ENCODE data around the gene IDH3B.

IDH3B gene

GRCh38 chr20:2618815-2619214 lies 45.2 kb downstream of the IDH3B start:
- no peak for DNase-seq (ENCODE audit: low read depth in 2 of 2)

GRCh38 chr20:2617099-2617714 lies 46.8 kb downstream of the IDH3B start:
- no peak for DNase-seq (ENCODE audit: low read depth in 2 of 2)

- no peak for DNase-seq (ENCODE audit: low read depth in 2 of 2)
Observed at GRCh38 chr20:2616634-2617033, 47.4 kb downstream of the IDH3B start.

GRCh38 chr20:2612073-2612472 lies 51.9 kb downstream of the IDH3B start:
- DNase-seq (ENCODE audit: low read depth in 2 of 2) = no peak

GRCh38 chr20:2610941-2611720 lies 52.9 kb downstream of the IDH3B start:
- DNase-seq (ENCODE audit: low read depth in 2 of 2) = no peak

- no peak for DNase-seq (ENCODE audit: low read depth in 2 of 2)
Observed at GRCh38 chr20:2610326-2610725, 53.7 kb downstream of the IDH3B start.

All from activated CD8-positive, alpha-beta memory T cell treated with anti-CD3 and anti-CD28 coated beads for 4 hours (primary cell).